PC-9 (cell line): Measurements from ENCODE around the gene OCA2. TPM values are rescaled to one million over a fixed set of nuclear protein-coding genes. Genes with fewer than 3 reads are reported as not detected.

Source experiments
- BruUV-seq: library from RNA; stranded (reverse); fragments of 400-500 nt; replicated peaks from 2 replicates; lab custom pipeline; 2021; lab: Mats Ljungman, UMichigan
- CTCF ChIA-PET: fragments of 300-600 bp; sonication (Branson Sonifier 250); formaldehyde crosslinking; loops from one replicate; lab custom pipeline; 2022; ENCODE audit warnings: antibody characterized with exemption; lab: Charles Lee
- POLR2A ChIA-PET: fragments of 300-600 bp; sonication (Branson Sonifier 250); formaldehyde crosslinking; loops from one replicate; lab custom pipeline; 2022; ENCODE audit warnings: antibody characterized with exemption; ENCODE audit not compliant: unreplicated experiment; lab: Charles Lee
- DNase-seq, 2 experiments: peaks; one replicate each; pipeline versions ENCODE4 v3.0.0 to v3.0.0-alpha.2; 2015 to 2022; ENCODE audit warnings: mixed read lengths in 1 of 2
- H2AFZ ChIP-seq: fragments of 200-600 bp; sonication (generic); 2 replicates; pipeline ENCODE4 v1.8.1; 2017; ENCODE audit warnings: antibody characterized with exemption
- H3F3A ChIP-seq: fragments of 200-600 bp; sonication (generic); 2 replicates; pipeline ENCODE4 v1.8.1; 2017; ENCODE audit warnings: antibody characterized with exemption, mild to moderate bottlenecking, low read depth; ENCODE audit not compliant: insufficient read depth
- H3K27ac ChIP-seq: fragments of 200-600 bp; sonication (generic); 2 replicates; pipeline ENCODE4 v1.6.1; 2016; ENCODE audit warnings: mixed run types
- H3K27me3 ChIP-seq: fragments of 200-600 bp; sonication (generic); 2 replicates; pipeline ENCODE4 v1.6.1; 2016; ENCODE audit warnings: low read depth, mixed run types; ENCODE audit not compliant: insufficient read depth
- H3K36me3 ChIP-seq: fragments of 200-600 bp; sonication (generic); 2 replicates; pipeline ENCODE4 v1.6.1; 2016; ENCODE audit warnings: low read depth, mixed run types
- H3K4me1 ChIP-seq: fragments of 200-600 bp; sonication (generic); replicated peaks from 2 replicates; pipeline ENCODE4 v1.6.1; 2016; ENCODE audit warnings: mixed run types; ENCODE audit not compliant: insufficient read depth
- H3K4me2 ChIP-seq: fragments of 200-600 bp; sonication (generic); 2 replicates; pipeline ENCODE4 v1.6.1; 2017; ENCODE audit warnings: mixed run types
- H3K4me3 ChIP-seq: fragments of 200-600 bp; sonication (generic); 2 replicates; pipeline ENCODE4 v1.6.1; 2016; ENCODE audit warnings: mixed run types
- H3K79me2 ChIP-seq: fragments of 200-600 bp; sonication (generic); 2 replicates; pipeline ENCODE4 v1.6.1; 2017; ENCODE audit warnings: low read depth, mixed run types
- H3K9me2 ChIP-seq: fragments of 200-600 bp; sonication (generic); 2 replicates; pipeline ENCODE4 v1.8.1; 2017; ENCODE audit warnings: mild to moderate bottlenecking; ENCODE audit not compliant: insufficient read depth
- H3K9me3 ChIP-seq: fragments of 200-600 bp; sonication (generic); 2 replicates; pipeline ENCODE4 v1.8.1; 2016; ENCODE audit warnings: low read depth; ENCODE audit not compliant: insufficient read depth
- H4K20me1 ChIP-seq: fragments of 200-600 bp; sonication (generic); 2 replicates; pipeline ENCODE4 v1.8.1; 2017; ENCODE audit not compliant: insufficient read depth
- CTCF ChIP-seq: fragments of 200-600 bp; sonication (generic); conservative IDR thresholded peaks from 2 replicates; pipeline ENCODE4 v1.6.1; 2017; ENCODE audit warnings: mixed run types, antibody characterized with exemption, mild to moderate bottlenecking, moderate library complexity
- EZH2 ChIP-seq: fragments of 200-600 bp; sonication (generic); IDR thresholded peaks from 2 replicates; pipeline ENCODE4 v1.8.0; 2017; ENCODE audit warnings: antibody characterized with exemption, low read depth
- intact Hi-C: fragments of 100-400 bp; cut with micrococcal nuclease; formaldehyde crosslinking; loops from one replicate; pipeline ENCODE4 v1.10.0; 2022; ENCODE audit not compliant: unreplicated experiment
- total RNA-seq: library from RNA; stranded (reverse); gene quantifications from 2 replicates; pipeline ENCODE4 v1.2.3, GENCODE V29; 2021

OCA2 gene
- total RNA-seq, 1 experiment from 2014 or later, result not detected

GRCh38 chr15:28132524-28133275 lies 33.6 kb upstream of the OCA2 start:
- Histone ChIP-seq H3K4me1 (no peaks in the 10 kb centered on the region), H3K9me2 (no peaks in the 10 kb centered on the region), H3K27me3 (no peaks in the 10 kb centered on the region), H3F3A (no peaks in the 10 kb centered on the region), H3K4me3 (no peak overlapping the region), H3K79me2 (no peaks in the 10 kb centered on the region), H3K27ac (no peak overlapping the region), H3K9me3 (no peaks in the 10 kb centered on the region), H4K20me1 (no peaks in the 10 kb centered on the region), H3K4me2 (no peak overlapping the region), H2AFZ (no peak overlapping the region), H3K36me3 (no peaks in the 10 kb centered on the region)
- POLR2A ChIA-PET, result no interaction called here
- no peak for DNase-seq
- TF ChIP-seq EZH2 (no peak), CTCF (no peak)
- BruUV-seq, result no TSS peak
- CTCF ChIA-PET, result no interaction called here
- intact Hi-C loops, result no loop called here

GRCh38 chr15:28131946-28132345 lies 32.8 kb upstream of the OCA2 start:
- Histone ChIP-seq H3F3A (no peaks in the 10 kb centered on the region), H3K4me2 (no peak overlapping the region), H3K9me2 (no peaks in the 10 kb centered on the region), H3K4me3 (no peak overlapping the region), H3K9me3 (no peaks in the 10 kb centered on the region), H3K36me3 (no peaks in the 10 kb centered on the region), H3K79me2 (no peaks in the 10 kb centered on the region), H3K27me3 (no peaks in the 10 kb centered on the region), H3K27ac (no peak overlapping the region), H2AFZ (no peak overlapping the region), H4K20me1 (no peaks in the 10 kb centered on the region), H3K4me1 (no peaks in the 10 kb centered on the region)
- ChIA-PET POLR2A (no interaction called here), CTCF (no interaction called here)
- no TSS peak for BruUV-seq
- intact Hi-C loops, result no loop called here
- DNase-seq, result no peak
- TF ChIP-seq CTCF (no peak), EZH2 (no peak)

- H2AFZ ChIP-seq, result no peak overlapping the region
- H3K79me2 ChIP-seq, result no peaks in the 10 kb centered on the region
- no TSS peak for BruUV-seq
- no peak overlapping the region for H3K27ac ChIP-seq
- TF ChIP-seq CTCF (no peak), EZH2 (no peak)
- intact Hi-C loops, result no loop called here
- POLR2A ChIA-PET, result no interaction called here
- H3F3A ChIP-seq, result no peaks in the 10 kb centered on the region
- H3K4me3 ChIP-seq, result no peak overlapping the region
- H3K36me3 ChIP-seq, result no peaks in the 10 kb centered on the region
- no peaks in the 10 kb centered on the region for H3K9me2 ChIP-seq
- no peaks in the 10 kb centered on the region for H3K4me1 ChIP-seq
- no peak for DNase-seq
- no peak overlapping the region for H3K4me2 ChIP-seq
- no peaks in the 10 kb centered on the region for H4K20me1 ChIP-seq
- no peaks in the 10 kb centered on the region for H3K27me3 ChIP-seq
- H3K9me3 ChIP-seq, result no peaks in the 10 kb centered on the region
- CTCF ChIA-PET, result no interaction called here
Observed at GRCh38 chr15:28131400-28131799, 32.3 kb upstream of the OCA2 start.
